ENCODE measurements around the gene PSEN1. TPM values are rescaled to one million over a fixed set of nuclear protein-coding genes. Genes with fewer than 3 reads are reported as not detected.

Gene PSEN1
- total and polyA plus RNA-seq, 2 experiments from 2014 or later: 14.6 to 35.7 TPM

- Histone ChIP-seq H3K4me1 (ENCODE audit: insufficient read depth) (no peaks in the 10 kb centered on the region), H3F3A (replicated peaks; ENCODE audit: low read depth) (no peaks in the 10 kb centered on the region), H3K4me3 (no peak overlapping the region), H3K9me2 (ENCODE audit: insufficient read depth) (no peaks in the 10 kb centered on the region), H4K20me1 (replicated peaks; ENCODE audit: insufficient read depth) (peaks cover 15% of the 10 kb centered on the region; the same call in 1 of the 2 replicates), H3K36me3 (ENCODE audit: insufficient read depth) (no peaks in the 10 kb centered on the region; the same call in 1 of the 2 replicates), H3K79me2 (replicated peaks; ENCODE audit: insufficient read depth) (peaks cover 37% of the 10 kb centered on the region), H3K4me2 (no peak overlapping the region), H3K27ac (ENCODE audit: low read depth) (no peak overlapping the region), H2AFZ (no peak overlapping the region), H3K27me3 (ENCODE audit: insufficient read depth) (no peaks in the 10 kb centered on the region)
- Mint-ChIP-seq H3K27ac (no peak overlapping the region), H3K4me1 (no peaks in the 10 kb centered on the region; the same call in 2 of the 3 replicates), H3K9me3 (no peaks in the 10 kb centered on the region), H3K36me3 (ENCODE audit: low read depth) (peaks cover 34% of the 10 kb centered on the region; the same call in 2 of the 3 replicates), H3K27me3 (ENCODE audit: insufficient read depth, low read depth, poor library complexity) (no peaks in the 10 kb centered on the region), H3K4me3 (no peak overlapping the region)
- DNase-seq (ENCODE audit: low spot score): no peak
- no peak for ATAC-seq
- TF ChIP-seq EZH2phosphoT487 (IDR thresholded peaks at IDR 0.05; ENCODE audit: unreplicated experiment): no peak
- TF ChIP-seq JUNB (IDR thresholded peaks at IDR 0.05; ENCODE audit: unreplicated experiment): no peak
- TF ChIP-seq EZH2 (IDR thresholded peaks at IDR 0.05; ENCODE audit: low read depth, unreplicated experiment): no peak
- no peak for TF ChIP-seq ZNF331 (CRISPR knock-in tag; IDR thresholded peaks at IDR 0.05; ENCODE audit: low read depth)
- TF ChIP-seq STAT1 (IDR thresholded peaks at IDR 0.05; ENCODE audit: unreplicated experiment): no peak
- TF ChIP-seq ETS1 (IDR thresholded peaks at IDR 0.05): no peak
- no peak for TF ChIP-seq ZNF114 (CRISPR knock-in tag; IDR thresholded peaks at IDR 0.05)
- TF ChIP-seq CREB1 (CRISPR knock-in tag; IDR thresholded peaks at IDR 0.05; ENCODE audit: low read depth): no peak
- TF ChIP-seq NANOG (IDR thresholded peaks at IDR 0.05; ENCODE audit: borderline replicate concordance): no peak
- no peak for TF ChIP-seq POLR2AphosphoS5 (IDR thresholded peaks at IDR 0.05; ENCODE audit: low read depth)
- TF ChIP-seq CTCF (conservative IDR thresholded peaks at IDR 0.05; ENCODE audit: low read depth in 2 of 2): no peak
- TF ChIP-seq ZNF462 (CRISPR knock-in tag; IDR thresholded peaks at IDR 0.05): no peak
- no peak for TF ChIP-seq REST (IDR thresholded peaks at IDR 0.05; ENCODE audit: unreplicated experiment)
Observed at GRCh38 chr14:73149753-73150152, 13.4 kb downstream of the PSEN1 start.
